ENCODE results near the gene KRT73. TPM values are rescaled to one million over a fixed set of nuclear protein-coding genes. Genes with fewer than 3 reads are reported as not detected.
A peak's percentile ranks its signal among the peaks of the same experiment; 100 is the strongest.
"Not testable (repeated sequence)": the region's sequence is repeated elsewhere in the genome, so short reads cannot be mapped to it uniquely, and the experiment has no call there.

The KRT73 gene
- polyA plus RNA-seq, 12 donors, result 0.05 to 0.15 TPM; not detected in 10

DNA sequence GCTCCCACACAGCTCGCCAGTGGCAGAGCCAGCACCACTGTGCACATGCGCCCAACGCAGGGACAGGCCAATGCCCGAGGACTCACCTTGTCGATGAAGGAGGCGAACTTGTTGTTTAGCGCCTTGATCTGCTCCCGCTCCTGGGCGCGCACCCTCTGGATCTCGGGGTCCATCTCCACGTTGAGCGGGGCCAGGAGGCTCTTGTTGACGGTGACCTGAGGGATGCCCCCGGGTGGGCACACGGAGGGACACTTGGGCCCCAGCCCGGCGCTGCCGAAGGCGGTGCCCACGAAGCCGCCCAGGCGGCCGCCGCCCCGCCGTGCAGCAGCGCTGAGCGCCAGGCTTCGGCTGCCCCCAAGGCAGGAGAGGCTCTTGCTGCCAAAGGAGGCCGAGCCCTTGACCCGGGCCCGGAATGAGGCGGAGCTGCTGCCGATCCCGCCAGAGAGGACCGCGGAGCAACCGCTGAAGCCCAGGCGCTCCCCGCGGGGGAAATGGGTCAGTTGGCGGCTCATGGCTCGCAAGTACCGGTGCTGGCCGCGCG is 17.3 kb downstream of the KRT73 start, which contains the start of gene KRT72:
KRT72 (minus strand) TSS at position 523 of the 541 bp plus-strand sequence; CDS start at position 512, 11 bp downstream.
- no peak for DNase-seq

DNA sequence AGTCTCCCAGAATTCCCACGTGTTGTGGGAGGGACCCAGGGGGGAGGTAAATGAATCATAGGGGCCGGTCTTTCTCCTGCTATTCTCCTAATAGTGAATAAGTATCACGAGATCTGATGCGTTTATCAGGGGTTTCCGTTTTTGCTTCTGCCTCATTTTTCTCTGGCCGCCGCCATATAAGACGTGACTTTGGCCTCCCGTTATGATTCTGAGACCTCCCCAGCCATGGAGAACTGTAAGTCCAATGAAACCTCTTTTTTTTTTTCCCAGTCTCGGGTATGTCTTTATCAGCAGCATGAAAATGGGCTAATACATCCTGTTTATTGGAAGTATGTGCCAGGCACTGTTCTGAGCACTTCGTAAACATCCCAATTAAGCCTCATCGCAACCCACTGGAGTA is 17.9 kb downstream of the KRT73 start:
- DNase-seq, result no peak

DNA sequence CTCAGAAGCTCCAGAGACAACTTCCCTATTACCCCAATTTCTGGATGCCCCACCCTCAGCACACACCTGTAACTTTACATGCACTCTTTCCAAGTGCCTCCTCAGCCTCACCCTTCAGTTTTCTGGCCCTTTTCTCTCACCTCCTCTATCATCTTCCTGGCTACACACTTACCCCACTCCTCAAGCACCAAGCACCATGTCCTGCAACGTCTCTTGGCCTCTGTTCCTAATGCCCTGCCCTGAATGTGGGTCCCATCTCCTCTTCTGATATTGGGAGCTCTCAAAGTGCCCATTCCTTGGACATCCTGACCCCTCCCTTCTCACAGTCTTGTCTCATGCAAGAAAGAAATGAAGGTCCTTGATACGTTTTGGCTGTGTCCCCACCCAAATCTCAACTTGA is 18.3 kb downstream of the KRT73 start:
- no peak for DNase-seq

DNA sequence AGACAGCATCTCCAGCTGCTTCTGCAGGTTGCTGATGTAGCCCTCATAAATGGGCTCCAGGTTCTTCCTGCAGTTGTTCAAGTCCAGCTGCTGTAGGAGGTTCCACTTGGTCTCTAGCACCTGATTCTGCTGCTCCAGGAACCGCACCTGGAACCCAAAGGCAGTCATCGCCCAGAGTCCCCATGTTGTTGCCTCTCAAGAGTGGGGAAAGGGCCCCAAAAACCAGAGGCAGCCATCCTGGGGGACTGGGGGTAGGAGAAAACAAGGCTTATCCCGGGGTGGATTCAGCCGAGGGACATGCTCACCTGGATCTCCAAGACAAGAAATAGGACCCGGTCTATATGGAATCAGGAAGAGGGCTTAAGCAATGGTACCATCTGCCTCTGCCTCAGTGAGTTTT is 19.4 kb downstream of the KRT73 start:
- DNase-seq, result no peak

DNA sequence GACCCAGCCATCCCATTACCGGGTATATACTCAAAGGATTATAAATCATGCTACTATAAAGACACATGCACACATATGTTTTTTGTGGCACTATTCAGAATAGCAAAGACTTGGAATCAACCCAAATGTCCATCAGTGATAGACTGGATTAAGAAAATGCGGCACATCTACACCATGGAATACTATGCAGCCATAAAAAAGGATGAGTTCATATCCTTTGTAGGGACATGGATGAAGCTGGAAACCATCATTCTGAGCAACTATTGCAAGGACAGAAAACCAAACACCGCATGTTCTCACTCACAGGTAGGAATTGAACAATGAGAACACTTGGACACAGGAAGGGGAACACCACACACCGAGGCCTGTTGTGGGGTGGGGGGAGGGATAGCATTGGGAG is 24.1 kb downstream of the KRT73 start:
- not testable (repeated sequence) for DNase-seq

DNA sequence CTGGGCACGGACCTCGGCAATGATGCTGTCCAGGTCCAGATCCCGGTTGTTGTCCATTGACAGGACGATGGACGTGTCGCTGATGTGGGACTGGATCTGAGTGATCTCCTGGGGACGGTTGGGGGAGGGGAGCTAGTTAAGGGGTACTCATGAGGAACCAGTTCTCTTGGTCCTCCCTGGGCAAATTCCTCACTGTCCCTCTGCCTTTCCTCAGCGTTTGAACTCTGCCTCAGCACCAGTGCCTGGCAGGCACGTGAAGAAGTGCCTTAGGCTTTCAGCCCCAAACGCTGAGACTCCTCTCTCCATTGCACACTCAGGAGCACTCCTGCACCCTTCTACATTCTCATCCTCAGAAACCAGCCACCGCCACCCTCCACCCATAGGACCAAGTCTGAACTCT is 26.8 kb downstream of the KRT73 start:
- no peak for DNase-seq

DNA sequence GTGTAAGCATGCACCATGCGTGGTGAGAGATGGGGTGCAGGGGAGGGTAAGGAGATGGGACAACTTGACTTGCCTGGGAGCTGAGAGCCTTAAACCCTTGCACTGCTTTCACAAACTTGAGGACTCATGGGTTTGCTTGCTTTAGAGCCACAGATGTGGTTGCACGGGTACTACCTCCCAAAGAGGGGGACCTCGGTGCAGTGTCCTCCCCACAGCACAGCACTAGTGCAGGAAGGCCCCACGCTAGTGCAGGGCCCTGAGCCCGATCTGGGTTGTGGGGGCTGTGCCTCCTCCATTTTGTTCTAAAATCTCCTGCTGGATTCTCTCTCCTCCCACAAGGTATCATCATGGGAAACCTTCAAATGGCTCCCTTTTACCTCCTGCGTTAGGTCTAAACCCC is 28.3 kb downstream of the KRT73 start:
- DNase-seq, result no peak

DNA sequence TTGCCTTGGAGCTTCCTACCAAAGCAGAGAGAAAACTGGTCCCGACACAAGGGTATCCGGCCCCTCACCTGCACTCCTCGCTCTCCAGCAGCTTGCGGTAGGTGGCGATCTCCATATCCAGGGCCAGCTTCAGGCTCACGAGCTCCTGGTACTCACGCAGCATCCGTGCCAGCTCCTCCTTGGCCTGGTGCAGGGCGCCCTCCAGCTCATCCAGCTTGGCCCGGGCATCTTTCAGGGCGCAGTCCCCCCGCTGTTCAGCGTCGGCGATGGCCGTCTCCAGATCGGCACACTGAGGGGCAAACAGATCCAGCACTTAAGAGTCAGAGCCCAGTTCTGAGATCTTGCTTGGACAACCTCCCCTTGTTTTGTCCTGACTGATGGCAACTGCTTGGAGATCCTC is 30.8 kb downstream of the KRT73 start:
- DNase-seq, result no peak

DNA sequence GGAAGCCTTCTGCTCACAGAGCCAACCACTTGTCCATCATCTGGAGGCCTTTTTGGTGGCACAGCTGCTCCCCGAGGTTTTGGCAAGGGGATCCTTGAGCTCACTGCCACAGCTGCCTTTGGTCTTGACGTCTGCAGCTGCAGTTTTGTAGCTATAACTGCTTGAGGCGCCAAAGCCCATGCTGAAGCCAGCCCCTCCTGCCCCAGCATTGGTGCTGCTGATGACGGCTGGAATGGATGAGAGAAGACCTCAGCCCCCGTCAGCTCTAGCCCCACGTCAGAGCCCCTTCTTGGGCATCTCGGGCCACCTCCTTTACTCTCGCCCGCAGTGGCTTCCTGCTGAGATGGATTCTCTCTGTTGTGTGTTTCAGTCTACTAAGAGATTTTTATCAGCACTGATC is 32.4 kb downstream of the KRT73 start:
- peak; percentile 18 for DNase-seq

DNA sequence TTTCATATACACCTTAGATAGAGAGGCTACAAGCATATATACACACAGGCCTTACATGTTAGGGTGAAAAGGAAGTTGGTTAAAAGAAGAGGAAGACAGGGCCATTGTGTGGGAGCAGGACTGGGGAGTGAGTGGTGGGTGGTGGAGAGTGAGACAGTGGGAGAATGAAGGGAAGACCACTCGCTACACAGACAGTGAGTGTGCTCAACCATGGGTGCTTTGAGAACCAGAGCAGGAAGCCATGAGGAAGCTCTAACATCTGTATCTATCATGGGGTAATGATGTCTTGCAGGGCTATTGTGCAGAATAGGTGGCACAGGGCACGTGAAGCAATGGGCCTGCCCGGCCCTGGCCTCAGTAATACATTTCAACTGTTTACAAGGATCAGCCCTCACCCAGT is 33.3 kb downstream of the KRT73 start:
- DNase-seq, result no peak

DNA sequence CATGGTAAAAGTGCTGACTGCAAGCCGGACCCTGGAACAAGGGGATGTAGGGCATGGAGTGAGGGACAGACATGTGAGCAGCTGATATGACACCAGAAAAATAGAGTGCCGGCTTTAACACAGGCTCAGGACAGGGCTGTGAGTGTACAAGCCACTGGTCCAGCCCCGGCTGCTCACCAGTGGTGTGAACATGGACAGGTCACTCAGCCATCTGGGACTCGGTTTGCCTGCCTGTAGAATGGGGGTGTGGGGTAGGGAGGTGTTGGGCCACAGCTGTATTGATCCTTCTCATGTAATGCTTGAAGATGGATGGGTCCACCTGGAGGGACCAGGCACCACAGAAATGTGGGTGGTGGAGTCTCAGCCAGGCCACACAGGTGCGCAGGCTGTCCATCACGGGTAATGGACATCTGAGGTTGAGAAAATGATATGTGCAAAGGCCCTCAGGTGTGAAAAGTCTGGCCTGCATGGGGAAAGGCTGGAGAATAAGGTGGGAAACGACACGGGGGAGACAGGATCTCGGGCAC is 34.1 kb downstream of the KRT73 start:
- no peak for DNase-seq

DNA sequence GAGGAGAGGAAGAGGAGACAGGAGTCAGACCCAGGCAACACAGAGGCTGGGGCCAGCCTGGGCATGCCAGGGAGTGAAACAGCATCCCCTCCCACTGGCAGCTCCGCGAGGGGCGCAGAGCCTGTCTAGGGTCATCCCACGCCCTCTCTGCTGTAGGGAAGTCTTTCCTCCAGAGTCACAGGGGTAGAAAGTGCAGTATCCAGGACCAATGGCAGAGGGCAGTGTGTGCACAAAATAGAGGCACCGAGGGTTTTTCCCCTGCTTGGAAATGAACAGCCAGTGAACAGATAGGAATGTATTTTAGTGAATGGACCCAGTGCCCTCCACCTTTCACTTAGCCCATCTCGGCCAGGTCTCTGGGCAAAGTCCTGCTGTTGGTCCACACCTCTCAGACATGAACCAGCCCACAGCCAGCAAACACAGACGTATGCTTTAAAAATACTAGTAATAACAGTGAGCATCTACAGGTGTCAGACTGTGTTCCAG is 35.3 kb downstream of the KRT73 start:
- DNase-seq, result peak; percentile 57

DNA sequence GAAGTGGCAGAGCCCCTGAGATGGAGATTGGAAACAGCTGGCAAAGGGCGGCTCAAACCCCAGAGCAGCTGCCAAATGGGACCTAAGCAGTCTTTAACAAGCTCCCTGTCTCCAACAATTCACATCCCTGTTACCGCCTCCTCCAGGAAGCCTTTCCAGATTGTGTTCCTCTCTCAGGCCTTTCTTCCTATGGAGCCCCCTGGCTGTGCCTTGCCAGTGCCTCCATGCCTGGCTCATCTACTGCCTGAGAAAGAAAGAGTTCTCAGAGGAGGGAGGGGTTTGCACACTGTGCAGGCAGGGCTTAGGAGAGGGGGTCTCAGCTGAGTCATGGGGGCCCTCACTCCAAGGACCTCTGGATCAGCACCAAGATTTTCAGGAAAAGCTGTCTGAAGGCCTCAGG is 35.9 kb downstream of the KRT73 start:
- no peak for DNase-seq

DNA sequence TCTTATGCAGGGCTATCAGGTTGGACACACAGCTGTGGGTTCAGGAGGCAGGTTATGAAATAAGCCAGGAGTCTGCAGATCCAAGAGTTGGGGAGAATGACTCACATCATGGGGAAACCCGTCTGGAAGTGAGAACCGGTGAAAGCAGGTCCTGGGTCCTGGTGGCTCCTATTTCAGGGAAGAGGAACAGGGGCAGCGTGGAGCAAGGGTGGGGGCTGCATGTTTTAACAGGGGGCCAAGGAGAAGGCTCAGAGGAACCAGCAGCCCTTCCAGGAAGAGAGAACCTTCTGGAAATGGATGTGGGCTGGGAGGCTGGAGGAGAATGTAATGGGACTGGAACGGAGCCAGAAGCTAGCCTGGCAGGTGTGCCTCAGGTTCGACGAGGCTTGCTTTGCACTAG is 36.9 kb downstream of the KRT73 start:
- no peak for DNase-seq

DNA sequence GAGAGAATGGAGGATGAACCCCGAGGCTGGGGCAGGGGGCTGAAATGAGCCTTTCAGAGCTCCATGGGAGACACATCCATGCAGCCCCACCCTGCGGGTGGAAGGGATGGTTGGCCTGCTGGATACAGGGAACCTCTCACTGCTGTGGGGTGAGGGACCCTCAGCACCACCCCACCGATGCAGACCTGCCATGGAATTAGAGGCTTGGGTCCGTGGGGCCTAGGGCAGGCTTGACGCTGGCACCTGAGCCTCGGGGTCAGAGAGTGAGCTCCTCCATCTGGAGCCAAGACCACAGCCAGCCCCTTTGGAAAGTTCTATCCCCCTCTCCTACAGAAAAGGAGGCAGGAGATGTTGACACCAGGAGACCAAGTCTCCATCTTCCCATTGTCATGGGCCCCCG is 37.3 kb downstream of the KRT73 start:
- no peak for DNase-seq

DNA sequence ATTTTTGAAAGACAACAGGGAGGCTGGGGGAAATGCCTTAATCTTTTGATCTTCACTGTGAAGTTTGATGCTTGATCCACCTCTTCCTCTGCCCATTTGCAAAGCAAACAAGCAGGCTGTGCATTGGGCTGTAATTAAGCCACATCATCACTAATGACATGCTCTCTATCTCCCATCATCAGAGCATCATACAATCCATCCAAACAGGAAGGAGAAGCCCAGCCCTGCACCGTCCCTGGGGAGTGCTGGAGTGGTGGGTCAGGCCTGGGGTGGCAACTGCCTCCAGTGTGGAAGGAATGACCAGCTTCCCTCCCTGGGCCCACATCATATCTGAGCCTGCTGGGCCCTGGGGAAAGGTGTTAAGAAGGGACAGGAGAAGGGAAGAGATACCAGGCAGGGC is 37.9 kb downstream of the KRT73 start:
- DNase-seq, result no peak

DNA sequence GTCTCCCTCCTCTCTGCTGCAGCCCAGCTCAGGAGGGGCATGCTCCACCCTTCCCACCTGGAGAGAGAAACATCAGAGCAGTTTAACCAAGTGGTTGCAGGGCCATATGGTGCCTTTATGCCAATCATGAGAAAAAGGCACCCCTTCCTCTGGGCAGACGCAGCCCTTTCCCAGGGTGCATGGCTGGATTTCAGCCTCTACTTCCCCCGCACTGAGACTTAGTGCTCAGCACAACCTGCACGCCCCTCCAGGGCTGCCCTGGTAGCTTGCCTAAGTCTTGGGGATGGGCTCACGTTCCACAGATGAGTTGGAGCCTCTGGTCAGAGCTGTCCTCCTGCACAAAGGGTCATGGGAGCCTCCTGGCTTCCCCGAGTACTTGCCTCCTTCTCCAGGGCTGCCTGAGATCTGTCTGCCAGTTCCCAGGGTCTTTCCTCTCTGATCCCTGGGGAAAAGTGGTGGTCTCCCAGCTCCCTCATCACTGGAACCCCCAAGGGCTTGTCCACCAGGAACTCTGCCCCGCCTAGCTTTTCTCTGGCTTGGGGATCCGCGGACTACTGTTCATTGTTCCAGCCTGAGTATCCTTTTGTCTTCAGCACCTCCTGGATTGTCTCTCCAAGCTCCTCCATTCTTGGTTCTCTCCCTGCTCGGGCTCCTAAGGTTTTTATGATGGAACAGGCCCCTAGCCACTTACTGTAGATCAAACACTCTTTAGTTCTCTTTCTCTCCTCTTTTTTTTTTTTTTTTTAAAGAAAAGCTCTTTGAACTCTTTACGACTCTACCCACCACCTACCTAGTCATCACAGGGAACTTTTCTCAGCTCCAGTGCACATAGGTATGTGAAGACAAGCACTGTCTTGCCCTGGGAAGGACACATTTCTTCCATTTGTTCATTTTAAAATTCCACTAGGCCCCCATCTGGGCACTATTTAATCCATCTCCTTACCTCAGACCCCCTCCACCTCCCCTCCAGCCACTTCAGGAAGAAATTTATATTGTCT is 38.6 kb downstream of the KRT73 start:
- no peak for DNase-seq

DNA sequence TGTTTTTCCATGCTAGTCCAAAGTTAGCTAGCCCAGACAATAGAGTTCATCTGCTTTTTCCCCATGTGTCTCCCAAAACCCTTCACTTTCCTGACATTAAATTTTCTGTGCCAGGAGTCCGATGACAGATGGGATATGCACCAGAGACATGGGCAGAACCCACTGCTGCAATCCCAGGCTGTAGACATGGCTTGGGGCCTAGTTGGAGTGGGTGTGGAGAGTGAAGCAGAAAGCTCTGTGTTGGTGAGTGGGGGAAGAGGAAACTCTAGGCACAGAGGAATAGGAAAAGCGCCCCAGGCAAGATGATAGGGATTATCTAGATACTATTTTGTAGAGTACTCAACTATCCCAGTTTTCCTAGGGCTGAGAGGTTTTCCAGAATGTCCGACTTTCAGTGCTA is 39.9 kb downstream of the KRT73 start:
- DNase-seq, result no peak

DNA sequence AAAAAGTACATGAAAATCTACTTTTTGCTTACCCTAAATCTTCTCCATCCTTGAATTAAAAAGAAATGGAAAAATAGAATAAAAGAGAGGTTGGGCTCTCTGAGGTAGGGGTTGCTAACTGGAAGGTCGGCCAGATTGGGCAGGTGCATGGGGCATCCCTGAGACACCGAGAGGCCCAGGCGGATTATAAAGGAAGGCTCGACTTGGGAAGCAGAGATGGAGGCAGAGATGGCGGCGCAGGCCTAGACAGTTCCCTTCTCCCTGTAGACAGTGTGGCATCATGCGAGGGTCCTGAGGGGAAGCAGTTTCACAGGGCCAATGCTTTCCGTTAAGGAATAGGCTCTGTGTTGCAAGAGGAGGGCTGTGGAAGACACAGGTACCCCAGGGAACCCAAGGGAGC is 41.0 kb downstream of the KRT73 start:
- no peak for DNase-seq

DNA sequence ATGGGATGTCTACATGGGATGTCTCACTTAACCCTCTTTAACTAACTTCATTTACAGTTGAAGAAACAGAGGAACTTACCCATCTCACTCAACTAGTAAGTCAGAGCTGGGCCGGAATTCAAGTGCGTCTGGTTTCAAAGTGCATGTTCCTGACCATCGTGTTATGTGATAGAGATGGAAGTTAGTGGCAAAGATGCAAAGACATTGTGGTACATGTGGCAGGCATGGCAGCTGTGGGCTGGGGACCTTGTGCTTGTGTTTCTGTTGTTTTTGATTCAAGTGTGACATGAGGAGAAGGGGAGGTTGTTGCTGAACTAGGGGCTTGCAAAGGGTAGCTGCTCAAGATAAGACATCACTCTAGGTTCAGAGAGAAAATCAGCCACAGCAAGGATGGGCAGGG is 42.4 kb downstream of the KRT73 start:
- DNase-seq, result no peak

DNA sequence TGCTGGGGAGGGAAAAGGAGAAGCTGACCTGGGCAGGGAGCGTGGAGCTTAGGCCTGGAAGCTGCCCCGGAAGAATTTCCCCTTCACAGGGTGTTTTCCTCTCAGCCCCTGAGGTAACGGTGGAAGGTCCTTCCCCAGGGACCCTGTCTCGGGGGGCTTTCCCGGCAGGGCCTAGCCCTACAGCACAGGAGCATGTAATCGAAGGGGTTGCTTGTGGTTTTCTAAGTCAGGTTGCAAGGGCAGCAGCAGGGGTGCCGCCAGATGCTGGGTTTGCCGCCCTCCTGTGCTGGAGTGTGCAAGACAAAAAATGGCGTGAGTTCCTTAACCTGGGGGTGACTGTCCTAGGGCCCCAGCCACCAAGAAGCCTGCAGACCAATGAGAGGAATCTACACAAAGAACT is 43.1 kb downstream of the KRT73 start:
- no peak for DNase-seq

DNA sequence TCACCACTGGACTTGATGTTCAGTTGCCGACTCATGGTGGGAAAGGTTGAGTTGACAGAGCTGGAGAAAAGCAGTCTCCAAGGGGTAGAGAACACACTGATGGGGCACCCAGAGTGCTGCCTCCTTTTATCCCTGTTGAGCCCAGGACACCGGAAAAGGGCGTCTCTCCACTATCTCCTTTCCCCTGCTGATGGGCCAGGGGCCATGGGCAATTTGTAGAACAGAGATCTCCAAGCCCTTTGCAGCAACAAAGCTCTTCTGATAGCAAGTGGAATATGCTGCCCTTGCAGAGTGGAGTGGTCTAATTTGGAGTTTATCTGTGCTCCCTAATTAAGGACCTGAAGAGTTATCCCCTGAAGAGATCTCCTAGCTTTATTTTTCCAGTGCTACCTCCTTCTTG is 44.6 kb downstream of the KRT73 start, which contains the start of gene KRT74:
KRT74 (minus strand) TSS at position 101 of the 400 bp plus-strand sequence; CDS start at position 35, 66 bp downstream.
- no peak for DNase-seq

DNA sequence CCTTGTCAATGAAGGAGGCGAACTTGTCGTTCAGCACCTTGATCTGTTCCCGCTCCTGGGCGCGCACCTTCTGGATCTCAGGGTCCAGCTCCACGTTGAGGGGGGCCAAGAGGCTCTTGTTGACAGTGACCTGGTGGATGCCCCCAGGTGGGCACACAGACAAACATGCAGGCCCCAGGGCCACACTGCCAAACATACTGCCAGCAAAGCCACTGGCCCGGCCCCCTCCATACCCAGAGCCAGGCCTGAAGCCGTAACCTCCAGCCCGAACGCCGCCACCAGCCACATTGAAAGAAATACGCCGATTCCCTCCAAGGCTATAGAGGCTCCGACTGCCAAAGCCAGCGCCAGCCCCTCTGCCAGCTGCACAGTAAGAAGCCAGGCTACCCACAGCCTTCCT is 45.1 kb downstream of the KRT73 start:
- DNase-seq, result no peak
